SK-N-SH (cell line): Measurements from ENCODE around the gene KRTAP10-1. TPM values are rescaled to one million over a fixed set of nuclear protein-coding genes. Genes with fewer than 3 reads are reported as not detected.

ENCODE experiments used
- CTCF ChIA-PET: fragments of 300-600, 350-600 bp; formaldehyde crosslinking; extraction: SDS; loops from one replicate; lab custom pipeline; 2021; lab: Yijun Ruan, JAX
- POLR2A ChIA-PET: fragments of 350-600 bp; sonication (Branson Sonifier 250); formaldehyde crosslinking; extraction: SDS; loops from one replicate; lab custom pipeline; 2020; ENCODE audit warnings: antibody characterized with exemption, inconsistent platforms; lab: Yijun Ruan, JAX
- DNase-seq: peaks from one replicate; pipeline ENCODE4 v3.0.0; 2012
- H2AFZ ChIP-seq: fragments of 200-600 bp; sonication (generic); 2 replicates; pipeline ENCODE4 v1.8.1; 2016; ENCODE audit warnings: antibody characterized with exemption, mild to moderate bottlenecking, low read depth
- H3F3A ChIP-seq: fragments of 200-600 bp; sonication (generic); replicated peaks from 2 replicates; pipeline ENCODE3; 2016; ENCODE audit warnings: antibody characterized with exemption, mild to moderate bottlenecking; ENCODE audit not compliant: insufficient read depth
- H3K27ac ChIP-seq, 2 experiments: fragments of 200-500 bp in 1 of 2; fragments of 200-600 bp in 1 of 2; sonication (Bioruptor generic) in 1 of 2; sonication (generic), shearing (Covaris generic) in 1 of 2; 2 replicates each; pipeline versions ENCODE4 v1.5.1 to v1.6.1; 2014 to 2016; ENCODE audit warnings: low read depth in 2 of 2, inconsistent platforms in 1 of 2, low read length in 1 of 2, mild to moderate bottlenecking in 1 of 2, mixed read lengths in 1 of 2
- H3K27me3 ChIP-seq: fragments of 200-600 bp; sonication (generic), shearing (Covaris generic); 2 replicates; pipeline ENCODE4 v1.6.1; 2016; ENCODE audit warnings: mixed run types; ENCODE audit not compliant: insufficient read depth
- H3K36me3 ChIP-seq, 2 experiments: fragments of 200-500 bp in 1 of 2; fragments of 200-600 bp in 1 of 2; sonication (Bioruptor generic) in 1 of 2; sonication (generic) in 1 of 2; replicated peaks in 1 of 2; 2 replicates each; pipeline versions ENCODE3 to v1.5.1; 2014 to 2016; ENCODE audit warnings: low read length in 1 of 2, mild to moderate bottlenecking in 1 of 2; ENCODE audit not compliant: insufficient read depth in 2 of 2, control insufficient read depth in 1 of 2
- H3K4me1 ChIP-seq, 2 experiments: fragments of 200-500 bp in 1 of 2; fragments of 200-600 bp in 1 of 2; sonication (Bioruptor generic) in 1 of 2; sonication (generic), shearing (Covaris generic) in 1 of 2; 2 replicates each; pipeline versions ENCODE4 v1.5.1 to v1.6.1; 2014 to 2016; ENCODE audit warnings: low read depth in 1 of 2, low read length in 1 of 2, mixed run types in 1 of 2; ENCODE audit not compliant: insufficient read depth in 2 of 2, control insufficient read depth in 1 of 2
- H3K4me2 ChIP-seq: fragments of 200-600 bp; sonication (generic), shearing (Covaris generic); 2 replicates; pipeline ENCODE4 v1.6.1; 2017; ENCODE audit warnings: mixed run types
- H3K4me3 ChIP-seq, 2 experiments: fragments of 200-500 bp in 1 of 2; fragments of 200-600 bp in 1 of 2; sonication (Bioruptor generic) in 1 of 2; sonication (generic), shearing (Covaris generic) in 1 of 2; 2 replicates each; pipeline versions ENCODE4 v1.5.1 to v1.8.1; 2014 to 2016; ENCODE audit warnings: low read depth in 2 of 2, inconsistent platforms in 1 of 2, low read length in 1 of 2, mild to moderate bottlenecking in 1 of 2, mixed read lengths in 1 of 2, moderate library complexity in 1 of 2
- H3K79me2 ChIP-seq: fragments of 200-600 bp; sonication (generic); 2 replicates; pipeline ENCODE4 v1.8.1; 2017; ENCODE audit warnings: mild to moderate bottlenecking; ENCODE audit not compliant: insufficient read depth
- H3K9ac ChIP-seq: fragments of 200-600 bp; sonication (generic); 2 replicates; pipeline ENCODE4 v1.6.1; 2017; ENCODE audit warnings: mixed run types
- H3K9me2 ChIP-seq: fragments of 200-600 bp; sonication (generic); 2 replicates; pipeline ENCODE4 v1.6.1; 2017; ENCODE audit warnings: mixed run types
- H3K9me3 ChIP-seq: fragments of 200-600 bp; sonication (generic); 2 replicates; pipeline ENCODE4 v1.6.1; 2017; ENCODE audit warnings: mixed run types, mild to moderate bottlenecking, moderate library complexity
- H4K20me1 ChIP-seq: fragments of 200-600 bp; sonication (generic); 2 replicates; pipeline ENCODE4 v1.6.1; 2017; ENCODE audit warnings: mild to moderate bottlenecking, mixed run types; ENCODE audit not compliant: insufficient read depth
- CHD2 ChIP-seq: fragments of 150-350 bp; IDR thresholded peaks from 2 replicates; pipeline ENCODE4 v1.6.1; 2018; ENCODE audit warnings: low read length; ENCODE audit not compliant: partially characterized antibody
- EP300 ChIP-seq, 2 experiments: IDR thresholded peaks; 2 replicates each; pipeline versions ENCODE4 v1.4.0 to v1.6.1; 2012; ENCODE audit warnings: borderline replicate concordance in 1 of 2, low read depth in 1 of 2, low read length in 1 of 2
- FOXJ3 ChIP-seq: sonication (generic); formaldehyde crosslinking; IDR thresholded peaks from 2 replicates; pipeline ENCODE4 v1.5.1; 2020; ENCODE audit warnings: mild to moderate bottlenecking, missing genetic modification reagents
- FOXM1 ChIP-seq: IDR thresholded peaks from 2 replicates; pipeline ENCODE4 v1.4.0; 2012; ENCODE audit warnings: low read depth, mild to moderate bottlenecking
- GATA2 ChIP-seq: sonication (generic); formaldehyde crosslinking; IDR thresholded peaks from 2 replicates; pipeline ENCODE4 v1.5.0; 2020; ENCODE audit warnings: mild to moderate bottlenecking, missing genetic modification reagents
- JUND ChIP-seq: IDR thresholded peaks from 2 replicates; pipeline ENCODE4 v1.4.0; 2012
- MEF2A ChIP-seq: IDR thresholded peaks from 2 replicates; pipeline ENCODE4 v1.4.0; 2012; ENCODE audit warnings: low read depth, borderline replicate concordance
- NRF1 ChIP-seq: IDR thresholded peaks from 2 replicates; pipeline ENCODE4 v1.6.1; 2012; ENCODE audit warnings: low read depth, mild to moderate bottlenecking, low read length
- POLR2AphosphoS5 ChIP-seq: IDR thresholded peaks from 2 replicates; pipeline ENCODE4 v1.6.1; 2012; ENCODE audit warnings: low read depth, low read length
- RXRA ChIP-seq: IDR thresholded peaks from 2 replicates; pipeline ENCODE4 v1.4.0; 2012; ENCODE audit warnings: low read depth, mild to moderate bottlenecking, borderline replicate concordance
- SIN3A ChIP-seq: IDR thresholded peaks from 2 replicates; pipeline ENCODE4 v1.6.1; 2012; ENCODE audit warnings: low read depth, mild to moderate bottlenecking, low read length, moderate library complexity, borderline replicate concordance
- TAF1 ChIP-seq: IDR thresholded peaks from 2 replicates; pipeline ENCODE4 v1.6.1; 2012; ENCODE audit warnings: low read depth, mild to moderate bottlenecking, low read length, moderate library complexity, borderline replicate concordance
- TEAD4 ChIP-seq: IDR thresholded peaks from 2 replicates; pipeline ENCODE4 v1.4.0; 2012; ENCODE audit warnings: mild to moderate bottlenecking, borderline replicate concordance; ENCODE audit not compliant: insufficient read depth
- YY1 ChIP-seq: IDR thresholded peaks from 2 replicates; pipeline ENCODE4 v1.4.0; 2012; ENCODE audit warnings: low read depth, mild to moderate bottlenecking
- WGBS: methylation state at CpG from one replicate; pipeline ENCODE4 v1.1.6; 2017; ENCODE audit warnings: low lambda C conversion rate; 5-methylcytosine and 5-hydroxymethylcytosine counted together
- polyA plus RNA-seq, 3 experiments: library from polyadenylated mRNA; depleted of rRNA; stranded (reverse); fragments of >200 nt; gene quantifications; 2 replicates each; pipeline ENCODE4 v1.2.3, GENCODE V29; 2012
- TF ChIP-seq, protein P1 (sequence below): IDR thresholded peaks from 2 replicates; pipeline ENCODE4 v1.4.0; 2012; ENCODE audit warnings: low read depth, borderline replicate concordance
- TF ChIP-seq, protein P2 (sequence below): IDR thresholded peaks from 2 replicates; pipeline ENCODE4 v1.4.0; 2012; ENCODE audit warnings: low read depth
- TF ChIP-seq, protein P3 (sequence below): fragments of 150-350 bp; IDR thresholded peaks from 2 replicates; pipeline ENCODE4 v1.6.1; 2017; ENCODE audit warnings: antibody characterized with exemption, low read length, low read depth, borderline replicate concordance
- TF ChIP-seq, protein P4 (sequence below): fragments of 200-600 bp; sonication (generic); IDR thresholded peaks from 2 replicates; pipeline ENCODE4 v1.6.1; 2017; ENCODE audit warnings: antibody characterized with exemption, mild to moderate bottlenecking, moderate library complexity
- TF ChIP-seq, protein P5 (sequence below): IDR thresholded peaks from 2 replicates; pipeline ENCODE4 v1.6.1; 2012; ENCODE audit warnings: mild to moderate bottlenecking, low read depth, low read length, moderate library complexity
- TF ChIP-seq, protein P6 (sequence below): fragments of 150-350 bp; IDR thresholded peaks from 2 replicates; pipeline ENCODE4 v1.6.1; 2016; ENCODE audit warnings: mild to moderate bottlenecking, low read depth, low read length

The KRTAP10-1 gene
- polyA plus RNA-seq, 1 of the 3 experiments (the other 2 are of a cell fraction), result not detected

DNA sequence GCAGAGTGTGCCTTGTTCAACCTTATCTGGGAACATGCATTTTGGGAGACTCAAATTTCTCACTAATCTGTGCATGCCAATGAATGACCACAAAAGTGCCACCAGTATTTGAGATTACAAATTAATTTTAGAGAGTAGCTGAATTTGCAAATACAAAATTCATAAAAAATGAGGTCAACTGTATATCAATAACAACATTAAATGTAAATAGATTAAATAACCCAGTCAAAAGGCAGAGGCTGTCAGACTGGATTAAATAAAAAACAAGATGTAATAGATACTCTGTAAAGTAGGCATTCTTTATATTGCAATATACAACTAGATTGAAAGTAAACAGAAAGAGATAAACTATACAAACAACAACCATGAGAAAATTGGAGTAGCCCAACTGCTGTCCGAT lies 24.1 kb upstream of the KRTAP10-1 start (continued):
- TF ChIP-seq, protein P1, sequence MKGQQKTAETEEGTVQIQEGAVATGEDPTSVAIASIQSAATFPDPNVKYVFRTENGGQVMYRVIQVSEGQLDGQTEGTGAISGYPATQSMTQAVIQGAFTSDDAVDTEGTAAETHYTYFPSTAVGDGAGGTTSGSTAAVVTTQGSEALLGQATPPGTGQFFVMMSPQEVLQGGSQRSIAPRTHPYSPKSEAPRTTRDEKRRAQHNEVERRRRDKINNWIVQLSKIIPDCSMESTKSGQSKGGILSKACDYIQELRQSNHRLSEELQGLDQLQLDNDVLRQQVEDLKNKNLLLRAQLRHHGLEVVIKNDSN, result no peak
- TF ChIP-seq CHD2 (no peak), GATA2 (CRISPR knock-in tag) (no peak), JUND (no peak), RXRA (no peak)
- TF ChIP-seq, protein P2, sequence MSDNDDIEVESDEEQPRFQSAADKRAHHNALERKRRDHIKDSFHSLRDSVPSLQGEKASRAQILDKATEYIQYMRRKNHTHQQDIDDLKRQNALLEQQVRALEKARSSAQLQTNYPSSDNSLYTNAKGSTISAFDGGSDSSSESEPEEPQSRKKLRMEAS, result no peak
- TF ChIP-seq, protein P3, sequence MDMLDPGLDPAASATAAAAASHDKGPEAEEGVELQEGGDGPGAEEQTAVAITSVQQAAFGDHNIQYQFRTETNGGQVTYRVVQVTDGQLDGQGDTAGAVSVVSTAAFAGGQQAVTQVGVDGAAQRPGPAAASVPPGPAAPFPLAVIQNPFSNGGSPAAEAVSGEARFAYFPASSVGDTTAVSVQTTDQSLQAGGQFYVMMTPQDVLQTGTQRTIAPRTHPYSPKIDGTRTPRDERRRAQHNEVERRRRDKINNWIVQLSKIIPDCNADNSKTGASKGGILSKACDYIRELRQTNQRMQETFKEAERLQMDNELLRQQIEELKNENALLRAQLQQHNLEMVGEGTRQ, result no peak

DNA sequence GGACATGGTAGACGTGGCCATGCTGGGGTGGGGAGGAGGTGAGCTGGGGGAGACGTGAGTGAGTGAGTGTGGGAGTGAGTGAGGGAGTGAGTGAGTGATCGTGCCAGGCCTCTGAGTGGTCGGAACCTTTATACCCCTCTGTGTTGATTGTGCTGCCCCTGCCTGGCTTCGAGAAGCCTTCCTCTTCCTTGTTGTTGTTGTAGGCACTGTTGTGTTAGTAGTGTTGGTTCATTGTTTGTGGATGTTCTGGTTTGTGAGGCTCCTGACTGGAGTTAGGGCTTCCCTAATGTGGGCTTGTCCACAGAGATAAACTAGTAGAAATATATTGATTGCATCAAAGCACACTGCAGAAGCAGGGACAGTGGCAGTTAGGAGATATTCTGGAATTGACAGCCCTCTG lies 18.7 kb upstream of the KRTAP10-1 start, which contains the start of gene KRTAP10-3:
TSS of gene KRTAP10-3 (minus strand) at position 101 of the 400 bp plus-strand sequence. CDS start at position 21, 80 bp downstream.
- Histone ChIP-seq H3K27ac (no peak within 1 kb of the TSS), H3K4me1 (no peaks in the 10 kb centered on the region), H3K27me3 (peaks cover 43% of the 10 kb centered on the region), H3K9me2 (no peaks in the 10 kb centered on the region), H3K9ac (no peak within 1 kb of the TSS), H3F3A (no peaks in the 10 kb centered on the region), H3K4me2 (no peak within 1 kb of the TSS), H3K4me3 (no peak within 1 kb of the TSS), H3K79me2 (no peaks in the 10 kb centered on the region), H4K20me1 (no peaks in the 10 kb centered on the region), H3K36me3 (no peaks in the 10 kb centered on the region), H2AFZ (no peak within 1 kb of the TSS), H3K9me3 (no peaks in the 10 kb centered on the region)
- POLR2A ChIA-PET, result no interaction called here
- CTCF ChIA-PET, result no interaction called here
- 3% methylated on average over 5 of the region's 5 CpGs for WGBS
- no peak for DNase-seq
- TF ChIP-seq JUND (no peak), GATA2 (CRISPR knock-in tag) (no peak), TAF1 (no peak), EP300 (IDR thresholded peaks at IDR 0.05; ENCODE audit: borderline replicate concordance in 1 of 2, low read depth in 1 of 2, low read length in 1 of 2) (no peak), TEAD4 (no peak), POLR2AphosphoS5 (no peak), NRF1 (no peak), SIN3A (no peak), YY1 (no peak), MEF2A (no peak), FOXM1 (no peak), FOXJ3 (CRISPR knock-in tag) (no peak), CHD2 (no peak)
- TF ChIP-seq, protein P4, sequence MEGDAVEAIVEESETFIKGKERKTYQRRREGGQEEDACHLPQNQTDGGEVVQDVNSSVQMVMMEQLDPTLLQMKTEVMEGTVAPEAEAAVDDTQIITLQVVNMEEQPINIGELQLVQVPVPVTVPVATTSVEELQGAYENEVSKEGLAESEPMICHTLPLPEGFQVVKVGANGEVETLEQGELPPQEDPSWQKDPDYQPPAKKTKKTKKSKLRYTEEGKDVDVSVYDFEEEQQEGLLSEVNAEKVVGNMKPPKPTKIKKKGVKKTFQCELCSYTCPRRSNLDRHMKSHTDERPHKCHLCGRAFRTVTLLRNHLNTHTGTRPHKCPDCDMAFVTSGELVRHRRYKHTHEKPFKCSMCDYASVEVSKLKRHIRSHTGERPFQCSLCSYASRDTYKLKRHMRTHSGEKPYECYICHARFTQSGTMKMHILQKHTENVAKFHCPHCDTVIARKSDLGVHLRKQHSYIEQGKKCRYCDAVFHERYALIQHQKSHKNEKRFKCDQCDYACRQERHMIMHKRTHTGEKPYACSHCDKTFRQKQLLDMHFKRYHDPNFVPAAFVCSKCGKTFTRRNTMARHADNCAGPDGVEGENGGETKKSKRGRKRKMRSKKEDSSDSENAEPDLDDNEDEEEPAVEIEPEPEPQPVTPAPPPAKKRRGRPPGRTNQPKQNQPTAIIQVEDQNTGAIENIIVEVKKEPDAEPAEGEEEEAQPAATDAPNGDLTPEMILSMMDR, result no peak
- TF ChIP-seq, protein P2, result no peak
- TF ChIP-seq, protein P5, sequence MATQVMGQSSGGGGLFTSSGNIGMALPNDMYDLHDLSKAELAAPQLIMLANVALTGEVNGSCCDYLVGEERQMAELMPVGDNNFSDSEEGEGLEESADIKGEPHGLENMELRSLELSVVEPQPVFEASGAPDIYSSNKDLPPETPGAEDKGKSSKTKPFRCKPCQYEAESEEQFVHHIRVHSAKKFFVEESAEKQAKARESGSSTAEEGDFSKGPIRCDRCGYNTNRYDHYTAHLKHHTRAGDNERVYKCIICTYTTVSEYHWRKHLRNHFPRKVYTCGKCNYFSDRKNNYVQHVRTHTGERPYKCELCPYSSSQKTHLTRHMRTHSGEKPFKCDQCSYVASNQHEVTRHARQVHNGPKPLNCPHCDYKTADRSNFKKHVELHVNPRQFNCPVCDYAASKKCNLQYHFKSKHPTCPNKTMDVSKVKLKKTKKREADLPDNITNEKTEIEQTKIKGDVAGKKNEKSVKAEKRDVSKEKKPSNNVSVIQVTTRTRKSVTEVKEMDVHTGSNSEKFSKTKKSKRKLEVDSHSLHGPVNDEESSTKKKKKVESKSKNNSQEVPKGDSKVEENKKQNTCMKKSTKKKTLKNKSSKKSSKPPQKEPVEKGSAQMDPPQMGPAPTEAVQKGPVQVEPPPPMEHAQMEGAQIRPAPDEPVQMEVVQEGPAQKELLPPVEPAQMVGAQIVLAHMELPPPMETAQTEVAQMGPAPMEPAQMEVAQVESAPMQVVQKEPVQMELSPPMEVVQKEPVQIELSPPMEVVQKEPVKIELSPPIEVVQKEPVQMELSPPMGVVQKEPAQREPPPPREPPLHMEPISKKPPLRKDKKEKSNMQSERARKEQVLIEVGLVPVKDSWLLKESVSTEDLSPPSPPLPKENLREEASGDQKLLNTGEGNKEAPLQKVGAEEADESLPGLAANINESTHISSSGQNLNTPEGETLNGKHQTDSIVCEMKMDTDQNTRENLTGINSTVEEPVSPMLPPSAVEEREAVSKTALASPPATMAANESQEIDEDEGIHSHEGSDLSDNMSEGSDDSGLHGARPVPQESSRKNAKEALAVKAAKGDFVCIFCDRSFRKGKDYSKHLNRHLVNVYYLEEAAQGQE, result no peak
- TF ChIP-seq, protein P6, sequence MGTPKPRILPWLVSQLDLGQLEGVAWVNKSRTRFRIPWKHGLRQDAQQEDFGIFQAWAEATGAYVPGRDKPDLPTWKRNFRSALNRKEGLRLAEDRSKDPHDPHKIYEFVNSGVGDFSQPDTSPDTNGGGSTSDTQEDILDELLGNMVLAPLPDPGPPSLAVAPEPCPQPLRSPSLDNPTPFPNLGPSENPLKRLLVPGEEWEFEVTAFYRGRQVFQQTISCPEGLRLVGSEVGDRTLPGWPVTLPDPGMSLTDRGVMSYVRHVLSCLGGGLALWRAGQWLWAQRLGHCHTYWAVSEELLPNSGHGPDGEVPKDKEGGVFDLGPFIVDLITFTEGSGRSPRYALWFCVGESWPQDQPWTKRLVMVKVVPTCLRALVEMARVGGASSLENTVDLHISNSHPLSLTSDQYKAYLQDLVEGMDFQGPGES, result no peak
- TF ChIP-seq, protein P1, result no peak
